SK-N-SH (cell line): ENCODE data around the gene B4GALNT4. TPM values are rescaled to one million over a fixed set of nuclear protein-coding genes. Genes with fewer than 3 reads are reported as not detected.

Source experiments
- CTCF ChIA-PET: fragments of 300-600, 350-600 bp; formaldehyde crosslinking; extraction: SDS; loops from one replicate; lab custom pipeline; 2021; lab: Yijun Ruan, JAX
- POLR2A ChIA-PET: fragments of 350-600 bp; sonication (Branson Sonifier 250); formaldehyde crosslinking; extraction: SDS; loops from one replicate; lab custom pipeline; 2020; ENCODE audit warnings: antibody characterized with exemption, inconsistent platforms; lab: Yijun Ruan, JAX
- DNase-seq: peaks from one replicate; pipeline ENCODE4 v3.0.0; 2012
- H2AFZ ChIP-seq: fragments of 200-600 bp; sonication (generic); 2 replicates; pipeline ENCODE4 v1.8.1; 2016; ENCODE audit warnings: antibody characterized with exemption, mild to moderate bottlenecking, low read depth
- H3F3A ChIP-seq: fragments of 200-600 bp; sonication (generic); replicated peaks from 2 replicates; pipeline ENCODE3; 2016; ENCODE audit warnings: antibody characterized with exemption, mild to moderate bottlenecking; ENCODE audit not compliant: insufficient read depth
- H3K27ac ChIP-seq, 2 experiments: fragments of 200-500 bp in 1 of 2; fragments of 200-600 bp in 1 of 2; sonication (Bioruptor generic) in 1 of 2; sonication (generic), shearing (Covaris generic) in 1 of 2; 2 replicates each; pipeline versions ENCODE4 v1.5.1 to v1.6.1; 2014 to 2016; ENCODE audit warnings: low read depth in 2 of 2, inconsistent platforms in 1 of 2, low read length in 1 of 2, mild to moderate bottlenecking in 1 of 2, mixed read lengths in 1 of 2
- H3K27me3 ChIP-seq: fragments of 200-600 bp; sonication (generic), shearing (Covaris generic); 2 replicates; pipeline ENCODE4 v1.6.1; 2016; ENCODE audit warnings: mixed run types; ENCODE audit not compliant: insufficient read depth
- H3K36me3 ChIP-seq, 2 experiments: fragments of 200-500 bp in 1 of 2; fragments of 200-600 bp in 1 of 2; sonication (Bioruptor generic) in 1 of 2; sonication (generic) in 1 of 2; replicated peaks in 1 of 2; 2 replicates each; pipeline versions ENCODE3 to v1.5.1; 2014 to 2016; ENCODE audit warnings: low read length in 1 of 2, mild to moderate bottlenecking in 1 of 2; ENCODE audit not compliant: insufficient read depth in 2 of 2, control insufficient read depth in 1 of 2
- H3K4me1 ChIP-seq, 2 experiments: fragments of 200-500 bp in 1 of 2; fragments of 200-600 bp in 1 of 2; sonication (Bioruptor generic) in 1 of 2; sonication (generic), shearing (Covaris generic) in 1 of 2; 2 replicates each; pipeline versions ENCODE4 v1.5.1 to v1.6.1; 2014 to 2016; ENCODE audit warnings: low read depth in 1 of 2, low read length in 1 of 2, mixed run types in 1 of 2; ENCODE audit not compliant: insufficient read depth in 2 of 2, control insufficient read depth in 1 of 2
- H3K4me2 ChIP-seq: fragments of 200-600 bp; sonication (generic), shearing (Covaris generic); 2 replicates; pipeline ENCODE4 v1.6.1; 2017; ENCODE audit warnings: mixed run types
- H3K4me3 ChIP-seq, 2 experiments: fragments of 200-500 bp in 1 of 2; fragments of 200-600 bp in 1 of 2; sonication (Bioruptor generic) in 1 of 2; sonication (generic), shearing (Covaris generic) in 1 of 2; 2 replicates each; pipeline versions ENCODE4 v1.5.1 to v1.8.1; 2014 to 2016; ENCODE audit warnings: low read depth in 2 of 2, inconsistent platforms in 1 of 2, low read length in 1 of 2, mild to moderate bottlenecking in 1 of 2, mixed read lengths in 1 of 2, moderate library complexity in 1 of 2
- H3K79me2 ChIP-seq: fragments of 200-600 bp; sonication (generic); 2 replicates; pipeline ENCODE4 v1.8.1; 2017; ENCODE audit warnings: mild to moderate bottlenecking; ENCODE audit not compliant: insufficient read depth
- H3K9ac ChIP-seq: fragments of 200-600 bp; sonication (generic); 2 replicates; pipeline ENCODE4 v1.6.1; 2017; ENCODE audit warnings: mixed run types
- H3K9me2 ChIP-seq: fragments of 200-600 bp; sonication (generic); 2 replicates; pipeline ENCODE4 v1.6.1; 2017; ENCODE audit warnings: mixed run types
- H3K9me3 ChIP-seq: fragments of 200-600 bp; sonication (generic); 2 replicates; pipeline ENCODE4 v1.6.1; 2017; ENCODE audit warnings: mixed run types, mild to moderate bottlenecking, moderate library complexity
- H4K20me1 ChIP-seq: fragments of 200-600 bp; sonication (generic); 2 replicates; pipeline ENCODE4 v1.6.1; 2017; ENCODE audit warnings: mild to moderate bottlenecking, mixed run types; ENCODE audit not compliant: insufficient read depth
- CHD2 ChIP-seq: fragments of 150-350 bp; IDR thresholded peaks from 2 replicates; pipeline ENCODE4 v1.6.1; 2018; ENCODE audit warnings: low read length; ENCODE audit not compliant: partially characterized antibody
- EZH2phosphoT487 ChIP-seq: fragments of 200-600 bp; sonication (generic); IDR thresholded peaks from 2 replicates; pipeline ENCODE4 v1.6.1; 2017; ENCODE audit warnings: low read depth, mixed run types, mild to moderate bottlenecking, antibody characterized with exemption, moderate library complexity, borderline replicate concordance
- FOSL2 ChIP-seq: IDR thresholded peaks from 2 replicates; pipeline ENCODE4 v1.4.0; 2012; ENCODE audit warnings: low read depth, mild to moderate bottlenecking, moderate library complexity, borderline replicate concordance
- FOXM1 ChIP-seq: IDR thresholded peaks from 2 replicates; pipeline ENCODE4 v1.4.0; 2012; ENCODE audit warnings: low read depth, mild to moderate bottlenecking
- GABPA ChIP-seq: IDR thresholded peaks from 2 replicates; pipeline ENCODE4 v1.4.0; 2012; ENCODE audit warnings: low read depth, mild to moderate bottlenecking
- GATA2 ChIP-seq: sonication (generic); formaldehyde crosslinking; IDR thresholded peaks from 2 replicates; pipeline ENCODE4 v1.5.0; 2020; ENCODE audit warnings: mild to moderate bottlenecking, missing genetic modification reagents
- POLR2AphosphoS5 ChIP-seq: IDR thresholded peaks from 2 replicates; pipeline ENCODE4 v1.6.1; 2012; ENCODE audit warnings: low read depth, low read length
- RFX5 ChIP-seq: IDR thresholded peaks from 2 replicates; pipeline ENCODE4 v1.6.1; 2012; ENCODE audit warnings: mild to moderate bottlenecking, improper control_type of control experiment, low read length
- RXRA ChIP-seq: IDR thresholded peaks from 2 replicates; pipeline ENCODE4 v1.4.0; 2012; ENCODE audit warnings: low read depth, mild to moderate bottlenecking, borderline replicate concordance
- TCF12 ChIP-seq: IDR thresholded peaks from 2 replicates; pipeline ENCODE4 v1.4.0; 2012
- WGBS: methylation state at CpG from one replicate; pipeline ENCODE4 v1.1.6; 2017; ENCODE audit warnings: low lambda C conversion rate; 5-methylcytosine and 5-hydroxymethylcytosine counted together
- polyA plus RNA-seq, 3 experiments: library from polyadenylated mRNA; depleted of rRNA; stranded (reverse); fragments of >200 nt; gene quantifications; 2 replicates each; pipeline ENCODE4 v1.2.3, GENCODE V29; 2012
- TF ChIP-seq, protein P1 (sequence below): fragments of 150-350 bp; IDR thresholded peaks from 2 replicates; pipeline ENCODE4 v1.6.1; 2016; ENCODE audit warnings: mild to moderate bottlenecking, low read depth, low read length
- TF ChIP-seq, protein P2 (sequence below): IDR thresholded peaks from 2 replicates; pipeline ENCODE4 v1.6.1; 2012; ENCODE audit warnings: mild to moderate bottlenecking, low read depth, low read length, moderate library complexity
- TF ChIP-seq, protein P3 (sequence below): fragments of 200-600 bp; sonication (generic); IDR thresholded peaks from 2 replicates; pipeline ENCODE4 v1.6.1; 2017; ENCODE audit warnings: antibody characterized with exemption, mild to moderate bottlenecking, moderate library complexity
- TF ChIP-seq, protein P4 (sequence below): IDR thresholded peaks from 2 replicates; pipeline ENCODE4 v1.4.0; 2012; ENCODE audit warnings: low read depth, borderline replicate concordance
- TF ChIP-seq, protein P5 (sequence below): fragments of 150-350 bp; IDR thresholded peaks from 2 replicates; pipeline ENCODE4 v1.6.1; 2017; ENCODE audit warnings: antibody characterized with exemption, low read length, low read depth, borderline replicate concordance
- TF ChIP-seq, protein P6 (sequence below): IDR thresholded peaks from 2 replicates; pipeline ENCODE4 v1.4.0; 2012; ENCODE audit warnings: low read depth

The B4GALNT4 gene
- polyA plus RNA-seq, 1 of the 3 experiments (the other 2 are of a cell fraction) = 66.7 TPM

DNA sequence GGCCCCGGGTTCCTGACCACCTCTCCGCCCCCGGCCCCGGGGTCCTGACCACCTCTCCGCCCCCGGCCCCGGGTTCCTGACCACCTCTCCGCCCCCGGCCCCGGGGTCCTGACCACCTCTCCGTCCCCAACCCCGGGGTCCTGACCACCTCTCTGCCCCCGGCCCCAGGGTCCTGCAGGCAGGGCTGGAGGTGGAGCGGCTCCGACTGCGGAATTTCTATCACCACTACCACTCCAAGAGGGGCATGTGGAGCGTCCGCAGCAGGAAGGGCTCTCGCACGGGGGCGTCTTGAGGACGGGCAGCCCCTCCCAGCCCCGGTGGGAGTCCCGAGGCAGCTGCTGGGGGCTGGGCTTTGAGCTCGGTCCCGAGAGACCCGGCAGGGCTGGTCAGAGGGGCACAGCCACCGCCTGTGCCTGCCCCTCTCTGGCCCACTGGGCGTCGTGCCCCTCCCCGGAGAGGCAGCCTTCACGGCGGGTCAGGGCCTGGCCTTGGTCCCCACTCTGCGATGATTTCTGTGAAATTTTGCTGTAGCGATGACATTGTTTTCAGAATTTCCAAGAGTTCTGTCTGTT lies 12.3 kb downstream of the B4GALNT4 start (continued):
- TF ChIP-seq, protein P1, sequence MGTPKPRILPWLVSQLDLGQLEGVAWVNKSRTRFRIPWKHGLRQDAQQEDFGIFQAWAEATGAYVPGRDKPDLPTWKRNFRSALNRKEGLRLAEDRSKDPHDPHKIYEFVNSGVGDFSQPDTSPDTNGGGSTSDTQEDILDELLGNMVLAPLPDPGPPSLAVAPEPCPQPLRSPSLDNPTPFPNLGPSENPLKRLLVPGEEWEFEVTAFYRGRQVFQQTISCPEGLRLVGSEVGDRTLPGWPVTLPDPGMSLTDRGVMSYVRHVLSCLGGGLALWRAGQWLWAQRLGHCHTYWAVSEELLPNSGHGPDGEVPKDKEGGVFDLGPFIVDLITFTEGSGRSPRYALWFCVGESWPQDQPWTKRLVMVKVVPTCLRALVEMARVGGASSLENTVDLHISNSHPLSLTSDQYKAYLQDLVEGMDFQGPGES = no peak

DNA sequence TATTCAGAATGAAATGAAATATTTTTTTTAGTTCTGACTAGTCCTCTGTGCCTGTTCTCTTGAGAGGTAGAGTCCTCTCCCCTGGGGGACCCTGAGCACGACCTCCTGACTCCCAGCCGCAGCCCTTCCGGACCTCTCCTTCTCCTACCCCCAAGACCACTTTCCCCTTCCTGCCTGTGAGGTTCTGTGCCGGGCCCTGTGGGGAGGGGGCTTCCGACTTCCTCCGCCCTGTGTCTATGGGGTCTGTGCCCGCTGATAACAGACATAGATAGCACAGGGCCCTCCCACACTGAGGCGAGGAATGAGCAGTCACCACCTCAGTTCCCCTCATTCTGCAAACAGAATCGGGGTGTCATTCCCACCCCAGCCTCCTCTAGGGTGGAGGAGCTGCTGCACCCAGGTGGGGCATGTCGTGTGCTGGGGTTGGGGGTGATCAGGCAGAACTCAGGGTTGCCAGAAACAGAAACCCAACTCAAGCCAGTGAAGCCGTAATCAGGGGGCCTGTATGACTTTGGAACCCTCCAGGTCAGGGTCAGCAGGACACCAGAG lies 12.9 kb downstream of the B4GALNT4 start:
- H3F3A ChIP-seq = no peaks in the 10 kb centered on the region
- H3K79me2 ChIP-seq = no peaks in the 10 kb centered on the region
- DNase-seq = no peak
- H4K20me1 ChIP-seq = no peaks in the 10 kb centered on the region
- no peak overlapping the region for H3K4me3 ChIP-seq
- no peaks in the 10 kb centered on the region for H3K27me3 ChIP-seq
- H3K4me2 ChIP-seq = no peak overlapping the region
- TF ChIP-seq TCF12 (no peak), CHD2 (no peak), RFX5 (no peak), EZH2phosphoT487 (no peak), FOXM1 (no peak), GATA2 (no peak), RXRA (no peak), GABPA (no peak), POLR2AphosphoS5 (no peak), FOSL2 (no peak)
- TF ChIP-seq, protein P2, sequence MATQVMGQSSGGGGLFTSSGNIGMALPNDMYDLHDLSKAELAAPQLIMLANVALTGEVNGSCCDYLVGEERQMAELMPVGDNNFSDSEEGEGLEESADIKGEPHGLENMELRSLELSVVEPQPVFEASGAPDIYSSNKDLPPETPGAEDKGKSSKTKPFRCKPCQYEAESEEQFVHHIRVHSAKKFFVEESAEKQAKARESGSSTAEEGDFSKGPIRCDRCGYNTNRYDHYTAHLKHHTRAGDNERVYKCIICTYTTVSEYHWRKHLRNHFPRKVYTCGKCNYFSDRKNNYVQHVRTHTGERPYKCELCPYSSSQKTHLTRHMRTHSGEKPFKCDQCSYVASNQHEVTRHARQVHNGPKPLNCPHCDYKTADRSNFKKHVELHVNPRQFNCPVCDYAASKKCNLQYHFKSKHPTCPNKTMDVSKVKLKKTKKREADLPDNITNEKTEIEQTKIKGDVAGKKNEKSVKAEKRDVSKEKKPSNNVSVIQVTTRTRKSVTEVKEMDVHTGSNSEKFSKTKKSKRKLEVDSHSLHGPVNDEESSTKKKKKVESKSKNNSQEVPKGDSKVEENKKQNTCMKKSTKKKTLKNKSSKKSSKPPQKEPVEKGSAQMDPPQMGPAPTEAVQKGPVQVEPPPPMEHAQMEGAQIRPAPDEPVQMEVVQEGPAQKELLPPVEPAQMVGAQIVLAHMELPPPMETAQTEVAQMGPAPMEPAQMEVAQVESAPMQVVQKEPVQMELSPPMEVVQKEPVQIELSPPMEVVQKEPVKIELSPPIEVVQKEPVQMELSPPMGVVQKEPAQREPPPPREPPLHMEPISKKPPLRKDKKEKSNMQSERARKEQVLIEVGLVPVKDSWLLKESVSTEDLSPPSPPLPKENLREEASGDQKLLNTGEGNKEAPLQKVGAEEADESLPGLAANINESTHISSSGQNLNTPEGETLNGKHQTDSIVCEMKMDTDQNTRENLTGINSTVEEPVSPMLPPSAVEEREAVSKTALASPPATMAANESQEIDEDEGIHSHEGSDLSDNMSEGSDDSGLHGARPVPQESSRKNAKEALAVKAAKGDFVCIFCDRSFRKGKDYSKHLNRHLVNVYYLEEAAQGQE = no peak
- TF ChIP-seq, protein P3, sequence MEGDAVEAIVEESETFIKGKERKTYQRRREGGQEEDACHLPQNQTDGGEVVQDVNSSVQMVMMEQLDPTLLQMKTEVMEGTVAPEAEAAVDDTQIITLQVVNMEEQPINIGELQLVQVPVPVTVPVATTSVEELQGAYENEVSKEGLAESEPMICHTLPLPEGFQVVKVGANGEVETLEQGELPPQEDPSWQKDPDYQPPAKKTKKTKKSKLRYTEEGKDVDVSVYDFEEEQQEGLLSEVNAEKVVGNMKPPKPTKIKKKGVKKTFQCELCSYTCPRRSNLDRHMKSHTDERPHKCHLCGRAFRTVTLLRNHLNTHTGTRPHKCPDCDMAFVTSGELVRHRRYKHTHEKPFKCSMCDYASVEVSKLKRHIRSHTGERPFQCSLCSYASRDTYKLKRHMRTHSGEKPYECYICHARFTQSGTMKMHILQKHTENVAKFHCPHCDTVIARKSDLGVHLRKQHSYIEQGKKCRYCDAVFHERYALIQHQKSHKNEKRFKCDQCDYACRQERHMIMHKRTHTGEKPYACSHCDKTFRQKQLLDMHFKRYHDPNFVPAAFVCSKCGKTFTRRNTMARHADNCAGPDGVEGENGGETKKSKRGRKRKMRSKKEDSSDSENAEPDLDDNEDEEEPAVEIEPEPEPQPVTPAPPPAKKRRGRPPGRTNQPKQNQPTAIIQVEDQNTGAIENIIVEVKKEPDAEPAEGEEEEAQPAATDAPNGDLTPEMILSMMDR = no peak
- TF ChIP-seq, protein P4, sequence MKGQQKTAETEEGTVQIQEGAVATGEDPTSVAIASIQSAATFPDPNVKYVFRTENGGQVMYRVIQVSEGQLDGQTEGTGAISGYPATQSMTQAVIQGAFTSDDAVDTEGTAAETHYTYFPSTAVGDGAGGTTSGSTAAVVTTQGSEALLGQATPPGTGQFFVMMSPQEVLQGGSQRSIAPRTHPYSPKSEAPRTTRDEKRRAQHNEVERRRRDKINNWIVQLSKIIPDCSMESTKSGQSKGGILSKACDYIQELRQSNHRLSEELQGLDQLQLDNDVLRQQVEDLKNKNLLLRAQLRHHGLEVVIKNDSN = no peak
- TF ChIP-seq, protein P5, sequence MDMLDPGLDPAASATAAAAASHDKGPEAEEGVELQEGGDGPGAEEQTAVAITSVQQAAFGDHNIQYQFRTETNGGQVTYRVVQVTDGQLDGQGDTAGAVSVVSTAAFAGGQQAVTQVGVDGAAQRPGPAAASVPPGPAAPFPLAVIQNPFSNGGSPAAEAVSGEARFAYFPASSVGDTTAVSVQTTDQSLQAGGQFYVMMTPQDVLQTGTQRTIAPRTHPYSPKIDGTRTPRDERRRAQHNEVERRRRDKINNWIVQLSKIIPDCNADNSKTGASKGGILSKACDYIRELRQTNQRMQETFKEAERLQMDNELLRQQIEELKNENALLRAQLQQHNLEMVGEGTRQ = no peak
- TF ChIP-seq, protein P6, sequence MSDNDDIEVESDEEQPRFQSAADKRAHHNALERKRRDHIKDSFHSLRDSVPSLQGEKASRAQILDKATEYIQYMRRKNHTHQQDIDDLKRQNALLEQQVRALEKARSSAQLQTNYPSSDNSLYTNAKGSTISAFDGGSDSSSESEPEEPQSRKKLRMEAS = no peak
- ChIA-PET POLR2A (no interaction called here), CTCF (interaction anchor here (1.3 to 1.9 kb wide), 2 partner anchors 11 to 66 kb away, joined by 3 to 11 read pairs; no protein-coding TSS in a partner anchor)
- peaks cover 0 to 14% of the 10 kb centered on the region in 2 experiments for H3K36me3 ChIP-seq
- 84% methylated on average over 8 of the region's 11 CpGs for WGBS
- peaks cover 0 to 4% of the 10 kb centered on the region in 2 experiments; a peak in 1 of 4 replicates for H3K4me1 ChIP-seq
- no peak overlapping the region for H3K9ac ChIP-seq
- H3K27ac ChIP-seq = no peak overlapping the region
- H2AFZ ChIP-seq = no peak overlapping the region
- H3K9me3 ChIP-seq = no peaks in the 10 kb centered on the region
- no peaks in the 10 kb centered on the region for H3K9me2 ChIP-seq
